Fibroblast of gingiva (primary cell): ENCODE results near the gene LACRT.
"Not testable (repeated sequence)": the region's sequence is repeated elsewhere in the genome, so short reads cannot be mapped to it uniquely, and the experiment has no call there.

Experiments used
- DNase-seq: peaks from one replicate; pipeline ENCODE4 v3.0.0-alpha.2; 2011; ENCODE audit warnings: low read depth

Gene LACRT, protein sequence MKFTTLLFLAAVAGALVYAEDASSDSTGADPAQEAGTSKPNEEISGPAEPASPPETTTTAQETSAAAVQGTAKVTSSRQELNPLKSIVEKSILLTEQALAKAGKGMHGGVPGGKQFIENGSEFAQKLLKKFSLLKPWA

DNA sequence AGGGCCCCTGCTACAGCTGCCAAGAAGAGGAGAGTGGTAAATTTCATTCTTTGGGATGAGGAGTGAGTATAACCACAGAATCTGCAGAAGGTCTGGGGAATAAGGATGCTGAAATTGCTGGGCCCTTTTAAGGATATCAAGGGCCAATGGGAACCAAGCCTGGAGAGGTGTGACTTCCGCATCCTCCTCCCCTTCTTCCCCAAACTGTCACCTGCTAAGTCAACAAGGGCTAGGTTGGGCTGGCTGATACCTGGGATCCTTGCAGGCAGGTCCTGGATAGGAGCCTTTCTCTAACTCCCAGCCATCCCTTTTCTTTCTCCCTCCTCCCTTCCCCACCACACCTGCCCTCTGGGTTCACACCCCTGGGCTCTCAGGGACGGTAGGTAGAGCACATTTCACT lies at the start of gene LACRT:
Gene LACRT, minus strand, starts transcription at position 101 of the 400 bp plus-strand sequence. Its CDS starts 54 bp downstream, at position 47.
- DNase-seq: no peak

DNA sequence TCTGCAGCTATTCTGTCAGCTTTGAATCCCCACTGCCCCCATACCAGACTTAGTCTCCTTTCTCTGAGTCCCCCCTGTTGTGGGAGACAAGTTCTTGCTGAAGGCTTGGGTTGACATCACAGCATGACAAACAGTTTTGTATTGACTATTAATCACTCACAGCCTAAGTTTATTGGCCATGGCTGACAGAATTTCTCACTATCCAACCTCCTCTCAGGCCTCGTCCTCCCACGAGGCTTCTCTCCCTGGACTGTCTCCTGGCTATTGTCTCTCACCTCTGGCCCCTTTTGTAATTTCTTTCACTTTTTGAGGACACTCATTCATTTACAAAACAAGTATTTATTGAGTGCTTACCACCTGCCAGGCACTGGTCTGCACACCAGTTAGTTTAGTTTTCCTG lies 48.7 kb upstream of the LACRT start:
- DNase-seq: no peak

DNA sequence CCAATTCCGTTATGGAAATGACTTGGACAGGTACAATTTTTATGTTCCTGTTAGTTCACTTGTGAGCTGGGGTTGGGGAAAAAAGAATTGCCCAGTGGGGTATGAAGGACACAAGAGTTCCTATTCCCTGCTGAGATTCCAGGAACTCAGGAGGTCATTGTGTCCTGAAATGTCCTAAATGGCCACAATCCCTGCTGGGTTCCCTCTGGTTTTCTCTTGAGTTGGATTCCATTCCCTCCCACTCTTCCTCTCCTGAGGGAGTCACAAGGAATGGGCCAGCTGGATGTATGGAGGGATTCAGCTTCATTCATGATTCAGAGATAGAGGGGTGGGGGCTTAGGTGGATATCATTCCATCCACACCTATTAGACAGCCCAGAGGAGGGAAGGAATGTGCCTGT lies 48.0 kb upstream of the LACRT start:
- no peak for DNase-seq

DNA sequence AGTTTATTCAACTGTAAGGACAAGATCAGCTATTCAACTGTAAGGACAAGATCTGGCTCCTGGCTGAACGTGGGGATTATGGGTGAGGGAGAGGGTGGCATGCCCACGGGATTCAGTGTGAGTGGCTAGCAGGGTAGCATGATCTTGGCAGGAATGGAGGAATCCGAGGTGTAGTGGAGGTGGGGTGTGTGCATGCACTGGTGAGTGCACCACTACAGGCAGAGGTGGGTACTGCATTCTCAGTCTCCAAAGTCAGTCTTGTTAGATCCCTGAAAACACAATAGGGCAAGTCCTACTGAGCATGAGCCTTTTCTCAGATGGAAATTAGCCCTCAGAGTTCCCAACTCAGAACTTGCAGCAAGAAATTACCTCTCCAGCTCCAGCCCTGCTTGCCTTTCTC lies 45.7 kb upstream of the LACRT start:
- DNase-seq: no peak

DNA sequence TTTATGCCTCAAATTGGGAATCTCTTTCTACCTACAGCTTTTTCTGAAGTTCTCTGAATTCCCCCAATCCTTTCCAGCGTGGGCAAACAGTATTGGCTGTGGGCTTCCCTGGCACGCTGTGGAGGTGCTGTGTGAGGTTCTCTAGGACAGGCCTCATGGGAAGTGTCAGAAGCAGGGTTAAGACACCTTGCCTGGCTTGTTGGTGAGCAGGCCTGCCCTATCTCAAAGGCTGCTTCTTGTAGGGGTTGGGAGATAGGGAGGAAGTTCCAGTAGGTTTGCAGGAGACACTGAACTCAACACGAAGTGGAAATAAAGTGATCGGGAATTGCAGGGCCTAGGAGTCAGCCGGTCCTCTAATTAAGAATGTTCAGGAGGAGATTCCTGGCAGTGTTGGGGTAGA lies 43.4 kb upstream of the LACRT start:
- DNase-seq: no peak

DNA sequence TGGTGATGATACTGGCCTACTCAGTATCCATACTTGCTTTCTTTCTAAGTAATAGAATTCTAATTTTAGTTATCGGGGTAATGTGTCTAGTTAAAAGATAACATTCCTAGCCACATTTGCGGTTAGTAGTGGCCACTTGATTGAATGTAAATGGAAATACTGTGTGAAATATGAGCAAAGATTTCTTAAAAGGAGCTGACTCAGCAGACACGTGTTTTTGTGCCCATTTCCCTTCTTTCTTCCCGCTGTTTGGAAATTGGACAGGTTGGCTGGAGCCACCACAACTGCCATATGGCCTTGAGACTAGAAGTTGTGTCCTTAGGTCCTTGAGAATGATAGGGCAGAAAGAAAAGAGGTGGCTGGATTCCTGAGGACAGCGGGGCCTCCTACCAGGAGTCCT lies 33.2 kb upstream of the LACRT start:
- no peak for DNase-seq

DNA sequence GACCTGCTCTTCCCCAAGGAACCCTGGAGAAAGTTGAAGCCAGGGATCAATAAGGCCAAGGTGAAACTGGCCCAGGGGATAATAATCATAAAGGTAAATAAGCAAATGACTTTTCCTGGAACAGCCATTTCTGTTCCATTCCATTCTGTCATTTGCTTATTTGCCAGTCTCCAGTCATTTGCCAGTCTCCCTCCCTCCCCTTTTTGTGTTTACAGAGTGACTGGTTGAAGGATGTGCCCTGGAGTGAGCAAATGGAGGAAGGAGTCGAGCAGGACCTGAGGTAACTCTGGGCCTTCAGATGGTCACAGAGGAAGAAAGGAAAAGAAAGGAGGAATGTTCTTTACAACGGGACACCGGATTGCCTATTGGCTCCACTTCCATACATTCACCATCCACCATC lies 31.3 kb upstream of the LACRT start:
- no peak for DNase-seq

DNA sequence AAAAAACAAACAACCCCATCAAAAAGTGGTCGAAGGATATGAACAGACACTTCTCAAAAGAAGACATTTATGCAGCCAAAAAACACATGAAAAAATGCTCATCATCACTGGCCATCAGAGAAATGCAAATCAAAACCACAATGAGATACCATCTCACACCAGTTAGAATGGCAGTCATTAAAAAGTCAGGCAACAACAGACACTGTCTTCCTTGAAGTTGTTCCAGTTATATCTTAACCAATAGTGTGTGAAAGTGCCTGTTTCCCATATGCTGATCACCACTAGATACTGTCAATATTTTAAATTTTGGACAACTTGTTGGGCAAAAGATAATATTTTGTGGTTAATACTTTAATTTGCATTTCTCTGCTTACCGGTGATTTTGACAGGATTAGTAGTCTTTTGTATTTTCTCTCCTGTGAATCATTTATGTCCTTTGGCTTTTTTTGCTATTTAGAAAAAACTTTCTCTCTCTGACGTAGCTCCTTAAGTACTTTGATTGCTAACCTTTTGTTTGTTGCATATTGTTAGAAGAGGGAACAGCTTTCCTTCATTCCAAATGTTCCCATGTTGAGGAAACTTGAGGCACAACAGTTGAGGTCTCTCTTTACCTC lies 30.4 kb upstream of the LACRT start:
- not testable (repeated sequence) for DNase-seq

DNA sequence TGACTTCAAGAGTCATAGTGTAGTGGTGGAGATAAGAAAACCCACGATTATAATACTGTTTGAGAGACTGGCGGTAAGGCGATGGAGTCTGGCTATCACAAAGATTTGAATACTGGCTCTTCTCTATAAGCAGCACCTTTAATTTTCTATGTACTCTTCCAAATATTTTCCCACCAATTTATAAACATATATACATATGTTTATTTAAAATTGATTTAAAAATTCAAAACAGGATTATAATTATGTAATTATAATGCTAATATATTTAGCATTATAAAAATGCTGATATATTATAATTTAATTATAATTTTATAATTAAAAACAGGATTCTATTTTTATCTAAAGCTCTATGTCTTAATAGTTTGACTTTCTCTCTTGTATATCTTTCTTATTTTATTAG lies 28.9 kb upstream of the LACRT start:
- no peak for DNase-seq

DNA sequence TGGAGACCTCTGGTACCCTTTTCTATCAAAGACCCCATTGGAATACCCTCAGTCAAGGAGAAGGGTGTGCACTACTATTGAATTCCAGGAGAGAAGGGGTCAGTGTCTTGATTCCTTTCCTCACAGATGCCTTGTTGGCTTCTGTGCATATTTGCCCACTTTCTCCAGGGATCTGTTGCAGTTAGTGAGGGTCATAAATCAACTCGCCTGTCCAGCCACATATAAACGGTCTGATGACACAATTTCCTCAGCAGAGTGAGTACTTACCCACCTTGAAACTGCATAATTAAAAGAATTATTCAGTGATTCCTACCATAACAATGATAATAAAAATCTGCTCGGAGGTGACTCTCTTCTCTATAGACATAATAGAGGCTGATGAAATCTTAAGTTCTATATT lies 27.3 kb upstream of the LACRT start:
- DNase-seq: no peak

DNA sequence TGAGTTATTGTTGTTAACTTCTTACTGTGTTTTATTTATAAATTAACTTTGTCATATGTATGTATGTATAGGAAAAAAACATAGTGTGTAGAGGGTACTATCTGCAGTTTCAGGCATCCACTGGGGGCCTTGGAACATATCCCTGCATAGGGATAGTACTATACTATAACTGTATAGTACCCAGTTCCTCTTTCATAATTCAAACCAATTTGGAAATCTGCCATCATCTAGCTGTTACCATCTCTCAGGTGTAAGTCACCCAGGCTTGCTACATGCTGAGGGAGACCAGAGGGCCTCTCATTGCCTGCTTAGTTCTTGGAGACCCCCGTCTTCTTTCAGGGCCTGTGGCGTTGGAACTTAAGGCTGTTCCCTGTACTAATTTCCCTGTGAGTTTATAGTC lies 26.4 kb upstream of the LACRT start:
- no peak for DNase-seq

DNA sequence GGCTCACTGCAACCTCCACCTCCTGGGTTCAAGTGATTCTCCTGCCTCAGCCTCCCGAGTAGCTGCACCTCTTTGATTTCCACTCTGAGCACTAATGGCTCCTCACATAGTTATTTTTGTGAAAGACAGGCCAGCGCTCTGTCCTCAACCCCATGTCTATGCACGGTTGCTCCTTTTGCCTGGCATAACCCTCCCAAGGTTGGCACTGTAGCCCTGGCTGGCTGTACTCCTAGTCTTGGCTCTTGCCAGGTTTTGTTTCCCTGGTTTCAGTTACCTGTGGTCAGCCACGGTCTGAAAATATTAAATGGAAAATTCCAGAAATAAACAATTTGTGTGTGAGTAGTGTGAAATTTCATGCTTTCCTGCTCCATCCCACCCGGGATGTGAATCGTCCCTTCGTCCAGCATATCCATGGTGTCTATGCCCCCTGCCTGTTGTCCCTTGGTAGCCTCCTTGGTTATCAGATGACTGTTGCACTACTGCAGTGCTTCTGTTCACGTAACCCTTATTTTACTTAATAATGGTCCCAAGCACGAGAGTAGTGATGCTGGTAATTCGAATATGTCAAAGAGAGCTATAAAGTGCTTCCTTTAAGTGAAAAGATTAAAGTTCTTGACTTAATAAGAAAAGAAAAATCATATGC lies 25.7 kb upstream of the LACRT start:
- DNase-seq: no peak

DNA sequence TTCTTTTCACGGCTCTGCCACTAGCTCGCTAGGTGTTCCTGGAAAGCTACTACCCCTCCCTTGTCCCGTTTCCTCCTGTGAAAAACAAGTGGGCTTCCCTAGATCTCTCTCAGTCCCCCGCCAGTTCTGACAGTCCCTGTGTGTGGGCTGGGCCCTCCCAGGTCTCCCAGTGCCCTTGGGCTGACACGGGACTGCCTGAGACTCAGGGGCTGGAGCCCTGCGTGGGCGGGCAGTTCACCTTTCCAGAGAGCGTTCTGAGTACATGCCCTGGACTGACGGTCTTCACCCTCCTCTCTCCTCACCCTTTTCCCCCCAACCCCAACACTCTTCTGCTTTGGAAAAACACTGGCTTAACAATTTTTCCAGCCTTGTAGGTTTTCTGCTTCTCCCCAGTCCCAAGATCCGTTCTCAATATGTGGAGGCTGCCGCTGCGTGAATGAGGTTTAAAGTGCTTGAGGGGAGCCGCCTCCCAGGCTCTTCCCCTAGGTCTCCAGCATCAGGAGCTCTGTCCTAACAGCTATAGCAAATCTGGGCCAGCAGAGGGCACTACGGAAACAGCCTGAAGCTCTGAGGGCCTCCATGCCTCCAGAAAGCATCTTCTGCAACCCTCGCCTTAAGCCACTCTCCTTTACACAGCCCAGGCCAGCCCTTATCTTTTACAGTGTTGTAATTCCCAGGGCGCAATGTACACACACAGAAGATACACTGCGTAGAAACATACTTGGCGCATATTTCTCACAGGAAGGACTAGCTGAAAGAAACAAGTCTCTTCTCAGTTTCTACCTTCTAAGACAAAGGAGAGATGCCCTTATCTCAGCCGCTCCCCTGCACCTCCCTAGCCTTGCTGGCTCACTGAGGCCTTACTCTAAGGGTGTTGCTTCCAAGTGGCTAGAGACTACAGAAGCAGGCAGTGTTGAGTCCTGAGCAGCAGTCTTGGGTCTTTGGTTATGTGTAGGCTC lies 23.9 kb upstream of the LACRT start:
- DNase-seq: no peak

DNA sequence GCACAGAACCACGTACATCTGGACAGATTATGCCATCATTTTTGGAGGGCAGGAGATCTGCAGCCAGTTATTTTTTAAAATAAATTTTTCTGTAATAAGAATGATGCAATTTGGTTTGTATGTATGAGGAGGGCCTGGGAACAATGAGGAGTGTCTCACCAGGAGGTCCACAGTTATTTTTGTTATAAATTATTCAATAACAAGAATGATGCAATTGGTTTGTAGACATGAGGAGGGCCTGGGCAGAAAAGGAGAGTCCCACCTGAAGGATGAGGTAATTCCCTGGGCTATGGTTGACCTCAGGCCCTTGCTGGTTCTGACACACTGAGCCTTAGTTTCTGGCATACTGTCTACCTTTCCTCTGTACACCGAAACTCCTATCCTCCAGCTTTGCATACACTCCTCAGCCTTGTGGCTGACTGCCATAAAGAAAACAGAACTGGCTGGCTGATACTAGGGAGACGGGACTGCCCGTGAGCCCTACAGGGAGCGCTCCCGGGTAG lies 22.5 kb upstream of the LACRT start:
- DNase-seq: no peak

DNA sequence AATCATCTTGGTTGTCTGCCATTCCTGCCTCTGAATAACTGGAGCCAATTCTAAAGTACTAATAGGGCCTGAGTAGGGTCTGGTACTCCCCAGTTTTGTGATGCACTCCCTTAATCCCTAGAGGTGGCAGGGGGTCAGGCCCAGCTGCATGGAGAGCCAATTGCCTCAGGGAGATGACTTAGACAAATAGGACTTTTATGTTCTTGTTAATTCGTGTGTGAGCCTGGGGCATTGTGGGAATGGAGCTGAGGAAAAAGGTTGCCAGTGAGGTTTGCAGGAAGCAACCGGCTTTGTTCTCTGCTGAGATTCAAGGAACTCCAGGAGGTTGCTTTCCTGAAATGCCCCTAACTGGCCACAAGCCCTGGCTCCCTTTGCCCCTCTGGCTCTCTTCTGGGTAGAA lies 20.2 kb upstream of the LACRT start:
- DNase-seq: no peak

DNA sequence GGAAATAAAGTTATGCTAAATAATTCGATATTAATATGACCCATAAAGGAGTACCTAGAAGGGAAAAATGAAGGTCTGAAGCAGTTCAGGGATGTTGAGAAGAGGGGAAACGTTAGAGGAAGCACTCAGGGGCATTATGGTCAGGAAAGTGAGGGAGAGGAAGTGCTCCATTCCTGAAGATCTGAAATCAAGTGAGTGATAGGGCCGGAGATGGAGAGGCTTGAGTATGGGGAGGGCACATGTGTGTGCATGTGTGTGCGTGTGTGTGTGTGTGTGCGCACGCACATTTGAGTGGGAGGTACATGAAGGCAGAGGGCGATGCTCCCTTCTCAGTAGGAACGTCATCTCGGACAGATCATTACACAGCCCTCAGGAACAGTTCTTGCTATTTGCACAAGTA lies 18.3 kb upstream of the LACRT start:
- DNase-seq: no peak

DNA sequence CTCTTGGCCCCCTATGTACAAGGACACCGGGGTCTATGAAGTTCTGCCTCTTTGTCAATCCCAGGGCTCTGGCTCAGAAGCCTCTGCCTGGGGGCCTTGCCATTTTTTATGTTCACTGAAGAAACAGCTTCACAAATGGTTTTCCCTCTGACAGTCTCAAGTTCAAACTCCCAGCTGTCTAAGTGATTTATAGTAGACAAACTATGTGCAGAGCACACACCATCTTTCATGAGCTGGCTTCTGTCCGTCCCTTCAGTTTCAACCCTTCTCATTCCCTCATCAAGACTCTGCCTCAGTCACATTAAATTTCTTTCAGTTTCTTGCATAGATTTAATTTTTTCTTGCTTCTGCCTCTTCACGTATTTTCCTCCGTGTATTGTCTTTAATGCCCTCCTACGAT lies 16.2 kb upstream of the LACRT start:
- DNase-seq: no peak

DNA sequence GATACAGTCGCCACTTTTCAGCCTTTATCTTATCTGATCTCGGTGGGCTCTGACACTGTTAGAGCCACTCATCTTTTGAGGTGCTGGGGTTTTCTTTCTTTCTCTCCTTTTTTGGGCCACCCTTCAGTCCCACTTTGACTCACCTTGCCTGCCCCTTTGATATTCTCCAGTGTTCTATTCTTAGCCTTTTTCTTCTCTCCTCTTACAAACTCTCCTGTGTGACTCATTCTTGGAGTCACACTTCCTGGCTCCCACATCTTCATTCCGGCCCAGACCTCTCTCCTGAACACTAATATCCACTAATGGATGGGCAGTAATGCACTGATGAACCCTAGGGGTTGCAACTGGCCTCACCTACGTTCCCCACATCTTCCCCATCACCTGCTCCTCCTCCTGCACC lies 15.7 kb upstream of the LACRT start:
- DNase-seq: no peak

DNA sequence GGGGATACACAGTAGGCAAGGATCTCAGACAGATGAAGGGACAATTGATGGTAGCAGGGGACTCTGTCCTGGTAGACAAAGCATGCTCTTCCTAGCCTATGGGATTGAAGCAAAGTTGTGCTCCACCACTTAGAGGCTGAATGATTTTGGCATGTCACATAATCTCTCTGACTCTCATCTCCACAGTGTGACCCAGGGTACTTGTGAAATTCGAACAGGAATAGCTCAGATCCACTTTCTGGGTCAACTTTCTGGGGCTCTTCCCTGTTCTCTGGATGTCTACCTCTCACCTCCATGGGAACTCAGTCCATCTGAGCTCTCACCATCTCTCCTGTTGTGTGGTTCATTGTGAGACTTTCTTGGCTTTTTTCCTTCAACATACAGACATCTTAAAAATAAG lies 15.1 kb upstream of the LACRT start:
- no peak for DNase-seq

DNA sequence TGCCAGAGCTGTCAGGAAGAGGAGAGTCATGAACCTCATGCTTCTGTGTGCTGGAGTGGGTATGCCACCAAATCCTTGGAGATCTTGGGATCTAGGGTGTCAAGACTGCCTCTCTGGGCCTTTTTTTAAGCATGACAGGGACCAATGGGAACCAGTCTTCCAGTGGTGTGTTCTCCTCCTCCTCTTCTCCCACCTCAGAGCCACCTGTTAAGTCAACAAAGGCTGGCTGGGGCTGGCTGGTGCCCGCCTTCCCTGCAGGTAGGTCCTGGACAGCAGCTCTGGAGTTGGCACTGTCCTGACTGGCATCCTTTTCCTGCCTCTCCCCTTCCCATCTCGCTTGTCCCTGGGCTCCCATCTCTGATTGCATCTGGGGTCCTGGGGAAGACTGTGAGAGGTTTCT lies 13.6 kb upstream of the LACRT start, which contains the start of gene DCD:
Gene DCD, minus strand, starts transcription at position 101 of the 400 bp plus-strand sequence. Its CDS starts 62 bp downstream, at position 39.
- DNase-seq: no peak

DNA sequence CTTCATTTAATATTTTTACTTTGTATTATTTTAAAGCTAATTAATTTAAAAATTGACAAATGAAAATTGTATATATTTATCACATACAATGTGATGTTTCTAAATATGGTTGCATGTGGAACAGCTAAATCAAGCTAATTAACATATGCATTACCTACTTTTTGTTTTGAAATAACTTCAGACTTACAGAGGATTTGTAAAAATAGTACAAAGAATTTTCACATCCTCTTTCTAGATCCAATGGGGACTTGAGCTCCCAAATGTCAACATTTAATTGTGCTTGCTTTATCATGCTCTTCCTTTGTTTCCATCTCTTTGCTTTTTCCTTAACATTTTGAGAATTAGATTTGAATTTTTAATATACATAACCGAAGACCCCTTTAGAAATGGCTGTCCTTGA lies 6.9 kb upstream of the LACRT start:
- DNase-seq: no peak

DNA sequence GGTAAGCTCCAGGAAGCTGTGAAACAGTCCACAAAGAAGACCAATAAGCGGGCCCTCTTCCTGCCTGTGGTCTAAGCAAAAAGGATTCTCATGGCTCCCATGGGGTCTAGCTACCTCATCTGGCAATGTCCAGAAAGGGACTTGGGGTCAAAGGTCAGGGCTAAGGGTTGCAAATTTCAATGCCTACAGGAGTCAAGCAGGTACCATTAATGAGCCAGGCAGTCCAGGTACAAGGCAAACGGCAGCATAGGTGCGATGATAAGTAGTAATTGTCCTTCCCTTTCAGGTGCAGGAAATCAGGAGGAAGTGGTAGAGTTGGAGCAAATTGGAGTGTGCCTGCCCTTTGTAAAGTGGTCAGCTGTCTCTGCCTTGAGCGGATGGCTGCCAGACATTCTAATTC lies 6.4 kb upstream of the LACRT start:
- DNase-seq: no peak

DNA sequence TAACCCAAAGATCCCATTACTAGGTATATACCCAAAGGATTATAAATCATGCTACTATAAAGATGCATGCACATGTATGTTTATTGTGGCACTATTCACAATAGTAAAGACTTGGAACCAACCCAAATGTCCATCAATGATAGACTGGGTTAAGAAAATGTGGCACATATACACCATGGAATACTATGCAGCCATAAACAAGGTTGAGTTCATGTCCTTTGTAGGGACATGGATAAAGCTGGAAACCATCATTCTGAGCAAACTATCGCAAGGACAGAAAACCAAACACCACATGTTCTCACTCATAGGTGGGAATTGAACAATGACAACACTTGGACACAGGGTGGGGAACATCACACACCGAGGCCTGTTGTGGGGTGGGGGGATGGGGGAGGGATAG lies 4.4 kb upstream of the LACRT start:
- not testable (repeated sequence) for DNase-seq
